KBM-7 (cell line): ENCODE results near the gene EMILIN3.
"Not testable (repeated sequence)": the region's sequence is repeated elsewhere in the genome, so short reads cannot be mapped to it uniquely, and the experiment has no call there.

Experiments used
- DNase-seq: peaks from one replicate; pipeline ENCODE4 v3.0.0-alpha.2; 2015
- in situ Hi-C: fragments of 300-500 bp; cut with MboI; formaldehyde crosslinking; loops from 2 replicates; pipeline ENCODE4 v1.14.3; 2020; ENCODE audit warnings: low sequenced_read_pairs, low pct_unique_long_range_greater_than_20kb, mixed read lengths

Gene EMILIN3

DNA sequence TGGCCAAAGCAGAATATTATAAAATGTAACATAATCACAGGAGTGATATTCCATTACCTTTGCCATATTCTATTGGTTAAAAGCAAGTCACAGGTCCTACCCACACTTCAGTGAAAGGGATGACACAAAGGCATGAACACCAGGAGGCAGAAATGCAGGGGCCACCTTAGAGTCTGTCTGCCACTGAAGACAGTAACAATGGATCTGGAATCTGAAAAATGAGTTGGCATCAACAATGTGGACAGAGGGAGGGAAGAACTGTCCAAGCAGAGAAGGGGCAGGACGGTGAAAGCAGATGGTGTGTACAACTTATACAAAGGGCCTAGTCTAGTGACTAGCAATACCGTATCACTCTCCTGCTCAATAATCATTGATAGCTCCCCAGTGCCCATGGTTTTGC is 32.6 kb downstream of the EMILIN3 start:
- in situ Hi-C loops: no loop called here
- no peak for DNase-seq

DNA sequence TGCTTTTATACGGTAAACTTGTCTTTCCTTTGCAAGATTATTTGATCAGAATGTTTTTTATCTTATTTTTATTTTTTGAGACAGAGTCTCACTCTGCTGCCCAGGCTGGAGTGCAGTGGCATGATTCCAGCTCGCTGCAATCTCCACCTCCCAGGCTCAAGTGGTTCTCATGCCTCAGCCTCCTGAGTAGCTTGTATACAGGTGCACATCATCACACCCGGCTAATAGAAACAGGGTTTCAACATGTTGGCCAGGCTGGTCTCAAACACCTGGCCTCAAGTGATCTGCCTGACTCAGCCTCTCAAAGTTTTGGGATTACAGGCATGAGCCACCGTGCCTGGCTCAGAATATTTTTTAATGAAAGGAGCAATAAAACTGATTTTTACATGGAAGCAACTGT is 34.9 kb downstream of the EMILIN3 start:
- in situ Hi-C loops: no loop called here
- no peak for DNase-seq

DNA sequence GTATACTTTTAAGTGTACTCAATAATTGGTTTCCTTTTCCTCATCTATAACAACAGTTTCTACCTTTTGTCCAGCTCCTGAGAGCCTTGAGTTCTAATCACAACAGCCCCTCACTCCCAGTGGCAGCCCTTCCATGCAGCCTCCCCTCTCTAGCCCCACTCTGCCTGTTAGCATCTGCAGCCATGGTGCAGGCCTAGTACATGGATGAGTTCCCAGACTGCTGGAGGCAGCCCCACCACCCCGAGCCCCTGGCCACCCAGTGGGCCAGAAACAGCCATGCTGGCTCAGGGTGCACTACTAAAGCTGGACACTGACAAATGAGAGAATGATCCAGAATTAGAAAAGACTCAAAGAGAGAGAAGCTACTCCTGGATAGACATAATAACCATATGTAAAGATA is 35.7 kb downstream of the EMILIN3 start:
- in situ Hi-C loops: no loop called here
- no peak for DNase-seq

DNA sequence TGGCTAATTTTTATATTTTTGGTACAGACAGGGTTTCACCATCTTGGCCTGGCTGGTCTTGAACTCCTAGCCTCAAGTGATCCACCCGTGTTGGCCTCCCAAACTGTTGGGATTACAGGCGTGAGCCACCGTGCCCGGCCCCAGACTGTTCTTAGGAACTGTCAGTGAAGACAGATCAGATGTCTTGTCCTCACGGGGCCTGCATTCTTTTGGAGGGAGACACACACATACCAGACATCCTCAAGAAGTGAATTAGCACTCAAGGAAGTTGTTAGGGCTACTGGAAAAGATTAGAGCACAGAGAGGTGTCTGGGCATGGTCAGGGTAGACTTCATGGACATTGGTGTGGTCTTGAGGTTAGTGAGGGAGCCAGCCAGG is 36.3 kb downstream of the EMILIN3 start:
- DNase-seq: no peak
- in situ Hi-C loops: no loop called here

DNA sequence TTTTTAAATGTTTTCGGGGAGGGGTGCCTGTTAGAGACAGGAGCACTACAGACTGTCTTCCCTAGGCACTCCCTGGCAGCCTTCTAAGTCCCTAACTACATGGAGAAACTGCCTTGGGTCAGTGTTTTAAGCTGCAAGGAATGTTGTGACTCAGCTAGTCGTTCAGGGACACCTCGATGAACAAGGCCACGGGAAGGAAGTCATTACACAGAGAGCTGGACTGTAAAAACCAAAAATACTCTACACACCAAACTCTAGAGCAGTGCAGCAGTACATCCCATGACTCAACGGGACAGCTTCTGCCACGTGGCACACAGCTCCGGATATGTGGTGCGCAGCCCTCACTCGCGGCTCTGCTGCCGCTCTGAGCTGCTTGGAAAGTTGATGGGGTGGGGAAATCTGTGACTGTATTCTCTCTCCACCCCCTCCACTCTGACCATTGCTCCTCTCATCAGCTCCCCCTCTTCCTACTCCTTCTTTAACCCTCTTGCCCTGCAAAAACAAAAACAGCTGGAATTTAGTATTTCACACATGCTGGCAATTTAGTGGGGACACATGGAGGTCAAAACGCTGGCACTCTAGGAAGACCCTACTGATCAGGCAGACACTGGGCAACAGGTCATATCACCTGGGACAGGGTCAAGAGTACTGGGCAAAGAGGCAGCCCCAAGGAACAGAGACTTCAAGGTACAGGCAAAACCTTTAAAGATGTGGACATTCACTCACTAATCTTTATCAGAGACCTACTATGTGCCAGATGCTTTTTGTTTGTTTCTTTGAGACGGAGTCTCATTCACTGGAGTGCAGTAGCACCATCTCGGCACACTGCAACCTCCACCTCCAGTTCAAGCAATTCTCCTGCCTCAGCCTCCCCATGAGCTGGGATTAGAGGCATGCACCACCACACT is 36.9 kb downstream of the EMILIN3 start:
- in situ Hi-C loops: no loop called here
- DNase-seq: peak; percentile 92

DNA sequence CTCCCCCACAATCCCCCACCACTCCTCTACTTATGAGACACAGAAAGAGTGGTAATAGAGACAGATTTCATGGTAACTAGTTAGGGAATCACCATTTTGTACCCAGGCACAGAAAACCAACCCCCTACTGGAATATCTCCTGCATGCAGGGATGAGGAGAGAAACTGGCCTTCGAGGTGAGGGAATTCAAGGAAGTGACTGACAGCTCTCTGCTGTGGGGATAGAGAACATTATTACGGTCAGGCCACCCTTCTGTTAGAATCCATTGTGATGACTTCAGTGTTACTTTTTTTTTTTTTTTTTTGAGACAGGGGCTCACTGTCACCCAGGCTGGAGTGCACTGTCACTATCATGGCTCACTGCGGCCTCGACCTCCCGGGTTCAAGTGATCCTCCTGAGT is 39.4 kb downstream of the EMILIN3 start:
- DNase-seq: peak; percentile 38
- in situ Hi-C loops: no loop called here

DNA sequence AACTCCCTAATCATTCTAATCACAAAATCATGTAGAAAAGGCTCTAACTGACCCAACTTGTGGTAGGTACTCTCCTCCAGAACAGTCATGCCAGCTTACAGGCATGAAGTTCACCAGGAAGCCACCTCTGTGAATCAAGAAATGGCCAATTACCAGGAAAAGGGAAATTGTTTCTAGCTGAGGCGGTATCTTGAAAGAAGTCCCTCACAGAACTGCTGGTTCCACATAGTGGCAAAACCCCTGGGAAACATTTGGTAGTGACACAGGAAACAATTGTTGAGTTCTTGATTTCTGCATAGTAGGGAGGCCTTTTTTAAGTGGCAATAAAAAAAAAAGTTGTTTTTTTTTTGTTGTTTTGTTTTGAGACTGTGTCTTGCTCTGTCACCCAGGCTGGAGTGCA is 45.6 kb downstream of the EMILIN3 start:
- peak; percentile 73 for DNase-seq
- in situ Hi-C loops: no loop called here

DNA sequence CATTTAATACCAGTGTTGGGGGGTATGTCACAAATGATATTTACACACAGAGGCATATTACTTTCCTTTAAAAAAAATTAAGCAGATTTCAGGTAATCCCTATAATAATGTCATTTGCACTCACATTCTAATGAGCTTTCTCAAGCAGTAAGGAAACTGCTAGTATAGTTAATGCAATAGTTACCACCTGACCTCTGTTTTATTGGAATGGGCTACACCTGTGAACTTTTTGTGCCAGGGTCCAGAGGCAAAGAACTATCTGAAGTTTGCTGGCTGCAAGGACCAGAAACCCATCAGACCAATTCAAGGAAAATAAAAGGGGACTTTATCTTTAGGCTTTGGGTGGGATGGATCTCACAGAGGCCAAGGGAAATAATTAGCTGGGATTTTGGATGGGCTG is 46.2 kb downstream of the EMILIN3 start:
- in situ Hi-C loops: no loop called here
- no peak for DNase-seq

DNA sequence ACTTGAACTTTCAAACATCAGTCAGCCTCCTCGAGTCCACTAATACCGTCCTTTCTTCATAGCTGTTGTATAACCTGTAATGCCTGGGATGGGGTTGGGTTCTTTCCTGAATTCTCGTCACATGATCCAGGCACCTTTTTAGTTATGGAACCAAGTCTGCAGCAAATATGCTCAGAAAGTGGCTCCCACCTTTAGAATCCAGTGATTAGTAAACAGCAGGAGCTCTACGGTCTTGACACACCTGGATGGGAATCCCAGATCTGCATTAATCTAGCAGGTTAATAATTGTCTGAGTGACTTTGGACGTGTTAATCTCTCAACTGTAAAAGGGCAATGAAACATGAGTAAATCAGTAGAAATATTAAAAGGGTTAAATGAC is 48.4 kb downstream of the EMILIN3 start:
- no peak for DNase-seq

DNA sequence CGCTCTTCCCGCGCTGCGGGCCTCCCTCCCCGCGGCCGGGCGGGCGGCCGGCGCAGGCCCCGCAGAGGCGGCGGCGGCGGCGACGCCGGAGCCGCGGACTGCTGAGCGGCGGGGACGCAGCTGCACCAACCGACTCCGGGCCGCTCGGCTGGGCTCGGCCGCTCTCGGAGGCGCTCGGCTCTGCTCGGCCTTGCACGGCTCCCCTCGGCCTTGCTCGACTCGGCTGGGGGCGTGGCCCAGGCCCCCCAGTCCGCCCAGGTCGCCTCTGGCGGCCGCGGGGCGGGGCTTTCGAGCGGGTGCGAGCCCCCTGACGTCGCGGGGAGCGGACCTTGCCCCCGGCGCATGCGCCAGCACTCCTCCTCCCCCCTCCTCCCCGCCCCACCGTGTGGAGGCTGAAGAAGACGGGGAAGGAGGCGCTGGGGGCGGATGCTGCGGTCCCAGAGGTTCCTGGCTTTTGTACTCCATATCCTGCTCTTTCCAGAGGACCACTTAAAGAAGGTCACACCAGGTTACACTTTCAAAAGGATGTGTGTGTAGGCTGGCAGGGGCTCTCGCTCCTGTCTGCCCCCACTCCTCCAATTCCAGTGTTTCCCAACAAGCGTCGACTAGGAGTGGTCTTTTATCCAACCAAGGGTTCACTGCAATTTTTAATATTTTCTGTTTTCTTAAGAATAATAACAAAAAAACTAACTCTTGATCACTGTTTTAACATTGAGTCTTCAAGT is 48.9 kb downstream of the EMILIN3 start, which contains the start of gene ZHX3:
Gene ZHX3 (minus strand): TSS at position 186 of the 725 bp plus-strand sequence. CDS start 112,815 bp downstream, outside the sequence.
- in situ Hi-C loops: no loop called here
- DNase-seq: peak; percentile 93

More for the DNA sequence above, 48.4 kb downstream of the EMILIN3 start:
- in situ Hi-C loops: no loop called here

DNA sequence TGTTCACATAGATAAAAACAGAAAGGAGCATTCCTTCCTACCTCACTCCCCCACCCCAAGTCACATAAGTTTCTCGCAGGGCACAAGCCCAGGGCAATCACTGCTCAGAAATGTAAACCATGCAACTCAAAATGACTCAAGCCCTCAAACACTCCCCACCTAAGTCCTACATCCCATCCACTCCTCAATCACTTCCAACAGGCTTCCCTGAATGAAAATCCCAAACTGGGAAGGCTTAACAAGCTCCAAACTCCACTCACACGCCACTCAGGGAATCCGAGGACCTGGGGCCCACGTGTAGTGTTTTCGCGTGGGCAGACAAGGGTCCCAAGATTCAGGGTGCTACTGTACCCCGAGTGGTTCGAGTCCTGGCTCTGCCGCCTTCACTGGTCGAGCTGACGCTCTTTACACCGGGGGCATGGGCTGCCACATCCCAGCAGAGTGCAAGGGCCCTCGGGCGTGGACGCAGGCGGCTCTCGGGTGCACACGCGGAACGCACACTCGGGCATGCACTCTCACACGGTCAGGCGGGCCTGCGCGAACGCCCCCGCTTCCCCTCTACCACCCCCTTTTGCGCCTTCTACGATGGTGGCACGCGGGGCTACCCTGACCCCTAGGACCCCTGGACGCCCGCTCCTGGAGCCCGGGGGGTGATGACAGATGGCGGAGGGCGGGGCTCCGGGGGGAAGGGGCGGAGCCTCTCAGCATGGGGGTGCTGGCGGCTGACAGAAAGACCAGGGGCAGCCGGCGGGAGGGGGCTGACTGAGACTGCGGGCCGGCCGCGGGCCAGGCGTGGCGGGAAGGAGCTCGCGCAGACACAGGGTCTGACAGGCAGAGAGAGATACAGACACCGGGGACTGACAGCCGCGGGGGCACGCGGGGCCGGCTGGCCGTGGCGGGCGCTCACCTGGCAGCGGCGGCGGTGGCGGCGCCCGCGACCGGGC is 49.7 kb downstream of the EMILIN3 start:
- peak; percentile 60 for DNase-seq
- in situ Hi-C loops: no loop called here

DNA sequence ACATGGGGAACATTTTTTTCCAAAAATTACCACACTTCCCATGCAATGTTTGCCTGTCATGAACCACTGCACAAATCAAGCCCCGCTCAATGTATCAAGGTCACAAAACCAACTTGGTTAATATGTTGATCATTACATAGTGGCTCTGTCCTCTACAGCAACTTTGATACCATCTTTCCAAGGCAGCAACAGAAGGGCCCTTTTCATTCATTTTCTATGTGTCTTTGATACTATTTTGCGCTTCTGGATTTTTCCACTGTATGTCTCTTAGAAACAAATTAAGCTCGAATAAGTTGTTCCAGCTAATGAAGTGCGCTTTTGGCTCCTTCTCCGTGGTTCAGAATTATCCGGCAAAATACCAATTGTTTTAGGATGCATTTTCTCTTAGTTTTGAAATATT is 50.6 kb downstream of the EMILIN3 start:
- no peak for DNase-seq
- in situ Hi-C loops: no loop called here

DNA sequence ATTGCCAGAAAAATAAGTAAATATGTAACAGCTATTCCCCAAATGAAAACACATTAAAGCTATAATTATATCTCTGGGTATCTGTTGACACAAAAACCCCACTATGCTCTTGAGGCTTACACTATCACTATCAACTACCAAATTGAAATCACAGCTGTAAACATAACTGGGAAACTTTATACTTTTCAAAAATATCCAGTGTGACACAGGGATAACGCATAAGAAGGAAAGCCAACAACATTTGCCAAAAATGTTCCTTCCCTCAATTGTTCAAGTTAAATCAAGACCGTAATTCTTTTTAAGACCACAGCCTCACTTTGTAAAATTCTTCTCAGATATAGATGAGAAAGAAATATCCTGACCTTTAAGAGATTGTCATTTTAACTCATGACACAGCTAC is 52.2 kb downstream of the EMILIN3 start:
- DNase-seq: no peak
- in situ Hi-C loops: no loop called here

DNA sequence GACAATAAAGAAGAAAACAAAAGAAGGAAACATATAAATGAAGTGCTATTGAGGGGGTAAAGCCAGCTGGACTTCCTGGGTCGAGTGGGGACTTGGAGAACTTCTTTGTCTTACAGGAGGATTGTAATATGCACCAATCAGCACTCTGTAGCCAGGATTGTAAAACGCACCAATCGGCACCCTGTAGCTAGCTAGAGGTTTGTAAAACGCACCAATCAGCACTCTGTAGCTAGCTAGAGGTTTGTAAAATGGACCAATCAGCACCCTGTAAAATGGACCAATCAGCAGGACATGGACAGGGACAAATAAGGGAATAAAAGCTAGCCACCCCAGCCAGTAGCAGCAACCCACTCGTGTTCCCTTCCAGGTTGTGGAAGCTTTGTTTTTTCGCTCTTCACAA is 54.6 kb downstream of the EMILIN3 start:
- in situ Hi-C loops, DNase-seq: not testable (repeated sequence)
